Skeletal muscle cell (primary cell): ENCODE results near the gene CCDC33.

Source experiments
- DNase-seq: peaks from one replicate; pipeline ENCODE4 v3.0.0-alpha.2; 2010; ENCODE audit warnings: low read depth
- H3K4me3 ChIP-seq: 2 replicates; pipeline ENCODE4 v1.5.1; 2011; ENCODE audit warnings: low read depth, mild to moderate bottlenecking, control low read depth, low read length, moderate library complexity

Gene CCDC33

DNA sequence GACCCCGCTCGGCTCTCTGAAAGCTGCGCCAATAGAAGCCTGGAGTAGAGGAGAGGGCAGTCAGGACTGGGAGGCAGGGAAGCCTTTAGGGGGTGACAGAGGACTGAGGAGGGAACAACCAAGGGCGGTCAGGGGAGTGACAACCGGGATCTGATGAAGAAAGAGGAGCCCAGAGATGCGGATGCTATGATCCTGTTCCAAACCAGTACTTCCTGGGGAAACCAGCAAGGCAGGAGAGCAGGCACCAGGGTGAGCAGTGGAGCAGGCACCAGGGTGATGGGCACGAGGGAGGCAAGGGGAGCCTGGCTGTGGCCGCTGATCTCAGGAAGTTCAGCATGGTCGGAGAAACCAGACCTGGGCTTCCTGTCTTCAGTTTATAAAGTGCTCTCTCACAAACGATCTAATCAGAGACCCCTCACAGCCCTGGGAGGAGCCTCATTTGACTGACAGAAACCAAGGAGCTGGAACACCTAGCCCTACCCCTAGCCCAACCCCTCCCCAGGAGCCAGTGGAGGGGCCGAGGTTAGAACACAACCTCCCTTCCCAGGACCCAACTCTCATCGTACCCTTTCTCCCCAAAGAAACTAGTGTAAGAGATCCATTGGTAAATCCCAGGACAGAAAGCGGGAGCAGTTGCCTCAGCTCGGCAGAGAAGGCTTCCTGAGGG lies 34.9 kb downstream of the CCDC33 start:
- H3K4me3 ChIP-seq = no peak overlapping the region
- DNase-seq = no peak

DNA sequence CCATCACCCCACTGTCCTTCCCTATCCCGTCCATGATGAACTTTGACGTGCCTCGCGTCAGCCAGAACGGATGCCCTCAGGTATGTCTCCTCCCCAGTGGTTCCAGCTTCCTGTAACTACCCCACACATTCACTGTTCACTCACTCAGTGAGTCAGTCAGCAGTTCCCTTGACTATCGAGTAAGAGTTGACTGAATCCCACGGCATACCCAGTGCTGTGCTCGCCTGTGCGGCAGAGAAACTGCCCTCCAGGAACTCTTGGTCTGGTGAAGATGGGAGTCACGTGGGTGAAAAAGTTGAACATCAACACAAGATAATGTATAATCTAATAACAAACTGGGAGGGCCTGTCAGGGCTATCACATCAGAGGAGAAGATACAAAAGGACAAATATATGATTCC lies 36.7 kb downstream of the CCDC33 start:
- no peak overlapping the region for H3K4me3 ChIP-seq
- DNase-seq = no peak

DNA sequence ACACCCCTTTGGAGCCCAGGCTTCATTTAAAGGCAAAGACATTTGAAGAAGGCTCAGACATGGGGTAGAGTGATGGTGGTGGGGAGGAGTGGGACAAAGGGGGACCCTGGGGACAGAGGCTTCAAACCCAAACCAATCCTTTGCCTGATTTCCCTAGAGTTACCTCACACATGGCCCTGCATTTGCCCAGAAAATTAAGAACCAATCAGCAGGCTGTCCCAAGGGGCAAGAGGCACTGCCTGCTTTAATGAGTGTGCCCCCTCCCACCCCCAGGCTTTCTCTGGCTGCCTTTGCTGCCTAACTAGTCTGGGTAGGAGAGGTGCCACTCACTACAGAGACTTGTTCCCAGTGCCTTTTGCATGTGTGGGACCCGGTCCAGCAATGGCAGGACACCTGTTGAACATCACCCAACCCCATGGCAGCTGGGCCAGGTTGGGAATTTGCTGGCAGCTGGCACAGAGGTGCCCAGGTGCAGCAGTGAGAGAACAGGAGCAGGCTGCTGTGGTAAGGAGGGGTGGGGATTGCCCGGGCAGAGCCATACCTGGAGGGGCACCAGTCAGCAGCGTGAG lies 38.4 kb downstream of the CCDC33 start:
- no peak for DNase-seq
- no peak overlapping the region for H3K4me3 ChIP-seq

DNA sequence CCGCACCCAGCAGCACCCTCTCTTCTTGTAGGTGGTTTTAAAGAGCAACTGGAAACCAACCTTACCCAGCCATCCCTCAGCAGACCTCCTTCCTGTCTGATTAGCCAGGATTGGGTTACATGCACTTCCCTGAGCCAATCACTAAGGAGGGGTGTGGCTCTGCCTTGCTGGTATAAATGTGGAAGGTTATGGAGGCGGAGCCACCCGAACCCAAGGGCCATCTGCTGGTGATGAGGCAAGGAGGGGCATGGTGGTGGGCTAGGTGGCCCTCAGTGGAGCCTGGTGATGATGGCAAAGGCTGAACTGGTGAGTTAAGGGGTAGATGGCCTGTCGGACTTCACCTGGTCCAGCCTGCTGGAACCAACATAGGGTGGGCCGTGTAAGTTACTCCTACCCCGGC lies 39.8 kb downstream of the CCDC33 start:
- H3K4me3 ChIP-seq = no peak overlapping the region
- no peak for DNase-seq

DNA sequence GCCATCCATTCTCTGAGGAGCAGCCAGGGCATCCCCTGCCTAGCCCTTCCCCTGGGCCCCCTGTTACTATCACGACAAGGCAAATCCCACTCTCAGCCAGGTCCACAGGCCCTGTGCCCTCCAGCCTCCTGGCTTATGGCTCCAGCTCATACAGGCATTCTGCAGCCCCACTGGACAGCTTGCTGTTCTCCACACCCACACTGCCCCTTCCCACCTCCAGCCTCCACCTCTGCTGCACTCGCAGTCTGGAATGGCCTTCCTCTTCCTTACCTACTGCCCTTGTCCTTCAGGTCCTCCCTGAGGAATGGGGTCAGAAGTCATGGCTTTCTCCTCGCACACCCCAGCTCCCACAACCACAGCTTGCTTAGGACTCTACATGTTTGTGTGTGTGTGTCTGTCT lies 40.4 kb downstream of the CCDC33 start:
- H3K4me3 ChIP-seq = no peak overlapping the region
- DNase-seq = no peak

DNA sequence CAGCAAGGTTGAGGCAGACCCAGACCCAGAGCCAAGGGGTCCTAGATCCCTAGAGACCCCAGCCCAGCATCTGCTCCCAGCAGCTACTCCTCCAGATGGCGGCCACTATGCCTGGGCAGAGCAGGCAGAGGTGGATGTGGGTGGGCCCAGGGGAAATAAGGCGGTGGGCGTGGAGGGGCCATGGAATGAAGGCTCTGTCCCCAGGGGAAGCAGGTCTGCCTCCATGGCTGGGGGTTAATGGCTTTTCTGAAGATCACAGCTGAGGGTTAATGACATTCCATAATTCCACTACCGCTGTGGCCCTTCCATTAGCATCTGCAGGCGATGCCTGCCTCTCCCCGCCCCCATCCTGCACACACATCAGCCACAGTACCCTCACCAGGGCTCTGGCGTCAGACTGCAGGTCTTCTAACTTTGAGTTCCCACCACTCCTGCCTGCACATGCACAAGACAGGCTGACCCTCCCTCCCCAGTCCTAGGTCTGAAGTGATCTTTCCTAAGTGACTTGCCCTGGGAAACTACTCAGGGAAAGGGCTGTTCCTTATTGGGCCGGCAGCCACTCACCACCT lies 41.2 kb downstream of the CCDC33 start:
- no peak for DNase-seq
- H3K4me3 ChIP-seq = no peak overlapping the region

DNA sequence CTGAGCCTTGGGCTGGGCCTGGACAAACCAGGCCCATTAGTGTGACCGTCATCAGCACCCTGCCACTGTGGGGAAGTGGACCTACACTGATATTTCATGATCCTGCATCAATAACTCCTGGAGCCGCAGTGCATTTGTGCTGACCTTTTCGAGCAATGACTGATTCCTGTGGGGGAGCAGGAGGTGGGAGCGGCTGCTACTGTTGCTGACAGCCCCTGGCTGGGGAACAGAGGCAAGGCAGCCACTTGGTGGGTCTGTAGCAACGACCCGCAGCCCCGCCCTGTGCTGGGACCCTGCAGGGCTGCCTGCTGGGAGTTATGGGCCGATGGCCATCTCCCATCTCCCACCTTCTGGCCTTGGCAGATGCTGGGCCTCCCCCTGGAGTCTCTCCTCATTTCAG lies 42.1 kb downstream of the CCDC33 start:
- no peak for DNase-seq
- no peak overlapping the region for H3K4me3 ChIP-seq

DNA sequence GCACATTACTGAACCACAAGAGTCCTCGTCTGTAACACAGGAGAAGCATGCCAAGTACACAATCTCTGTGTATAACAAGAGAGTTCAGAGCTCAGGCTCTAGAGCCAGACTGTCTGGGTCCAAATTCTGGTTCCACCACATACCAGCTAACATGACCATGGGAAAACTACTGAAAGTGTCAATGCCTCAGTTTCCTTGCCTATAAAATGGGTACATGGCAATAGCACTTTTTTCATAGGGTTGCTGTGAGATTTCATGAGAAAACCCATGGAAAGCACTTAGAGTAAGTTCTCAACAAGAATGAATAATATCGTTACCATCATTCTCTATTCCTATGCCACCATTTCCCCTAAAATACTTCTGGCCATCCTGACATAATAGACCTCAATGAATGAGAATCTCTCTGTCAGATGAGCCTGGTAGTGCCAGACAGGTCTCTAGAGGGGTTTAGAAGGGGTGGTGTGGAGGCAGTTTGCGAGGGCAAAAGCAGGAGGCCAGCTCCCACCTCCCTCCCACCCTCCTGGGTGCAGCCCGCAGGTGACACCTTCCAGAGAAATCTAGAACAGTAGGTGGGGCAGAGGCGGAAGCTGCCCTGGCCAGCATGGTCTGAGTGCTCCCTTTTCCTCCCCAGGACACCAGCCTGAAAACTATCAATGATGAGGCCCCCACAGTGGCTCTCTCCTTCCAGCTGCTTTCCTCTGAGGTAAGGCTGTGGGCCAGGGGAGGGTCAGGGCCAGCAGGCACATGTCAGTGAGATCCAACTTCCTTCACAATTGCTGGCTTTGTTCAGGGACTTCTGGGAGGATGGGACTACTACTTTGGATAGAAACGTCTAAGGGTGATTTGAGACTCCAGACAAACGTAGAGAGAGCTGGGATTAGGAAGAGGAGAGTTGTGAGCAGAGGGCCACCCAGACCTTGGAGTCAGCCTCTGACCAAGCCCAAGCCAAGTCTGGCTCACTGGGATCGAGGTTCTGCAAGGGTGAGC lies 45.3 kb downstream of the CCDC33 start:
- no peak for DNase-seq
- H3K4me3 ChIP-seq = no peak overlapping the region

DNA sequence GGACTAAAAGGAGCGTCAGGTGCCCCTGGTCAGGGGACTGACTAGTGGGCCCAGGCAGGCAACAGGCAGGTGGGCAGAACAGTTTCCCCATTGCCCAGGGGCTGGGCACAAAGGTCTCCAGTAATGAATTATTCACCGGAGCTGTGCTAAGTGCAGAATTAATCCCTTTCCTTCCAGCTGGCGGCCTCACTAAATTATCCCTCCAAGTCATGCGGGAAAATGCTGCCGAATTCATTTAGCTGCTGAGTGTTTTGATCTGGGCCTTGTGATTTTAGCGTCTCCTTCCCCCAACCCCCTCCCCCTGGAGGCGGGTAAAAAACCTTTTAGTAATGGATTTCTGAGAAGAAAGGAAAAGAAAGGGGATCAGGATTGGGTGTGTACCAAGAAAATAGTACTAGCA lies 47.2 kb downstream of the CCDC33 start:
- no peak for DNase-seq
- no peak overlapping the region for H3K4me3 ChIP-seq

DNA sequence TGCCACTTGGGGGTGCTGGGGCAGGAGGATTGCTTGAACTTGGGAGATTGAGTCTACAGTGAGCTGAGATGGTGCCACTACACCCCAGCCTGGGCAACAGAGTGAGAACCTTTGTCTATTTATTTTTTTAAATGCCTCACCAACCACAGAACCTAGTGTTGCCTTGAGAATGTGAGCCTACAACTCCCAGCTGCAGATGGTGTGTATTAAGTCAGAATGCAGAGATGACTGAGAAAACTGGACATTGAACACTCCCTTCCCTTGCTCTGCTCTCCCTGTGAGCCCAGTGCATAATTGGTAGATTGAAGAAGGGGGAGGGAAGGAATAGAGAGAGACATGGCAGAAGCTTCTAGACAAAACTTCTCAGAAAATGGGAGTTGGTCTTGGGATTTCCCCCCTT lies 53.5 kb downstream of the CCDC33 start:
- DNase-seq = no peak
- no peak overlapping the region for H3K4me3 ChIP-seq

DNA sequence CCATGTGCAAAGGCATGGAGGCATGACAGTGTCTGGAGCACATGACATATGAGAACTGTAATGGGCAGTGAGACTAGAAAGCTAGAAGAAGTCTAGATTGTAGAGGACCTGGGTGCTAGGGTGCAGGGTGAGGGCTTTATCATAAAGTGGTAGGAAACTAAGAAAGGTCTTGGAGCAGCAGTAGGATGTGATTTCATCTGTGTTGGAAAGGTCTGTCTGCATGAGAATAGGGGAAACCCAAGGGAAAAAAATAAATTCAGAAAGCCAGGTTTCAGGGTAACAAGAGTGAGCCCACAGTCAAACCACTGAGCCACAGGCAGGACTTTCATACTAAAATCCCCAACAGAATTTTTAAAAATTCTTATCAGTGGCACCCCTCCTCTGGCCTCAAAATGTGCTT lies 54.5 kb downstream of the CCDC33 start:
- no peak overlapping the region for H3K4me3 ChIP-seq
- DNase-seq = no peak

DNA sequence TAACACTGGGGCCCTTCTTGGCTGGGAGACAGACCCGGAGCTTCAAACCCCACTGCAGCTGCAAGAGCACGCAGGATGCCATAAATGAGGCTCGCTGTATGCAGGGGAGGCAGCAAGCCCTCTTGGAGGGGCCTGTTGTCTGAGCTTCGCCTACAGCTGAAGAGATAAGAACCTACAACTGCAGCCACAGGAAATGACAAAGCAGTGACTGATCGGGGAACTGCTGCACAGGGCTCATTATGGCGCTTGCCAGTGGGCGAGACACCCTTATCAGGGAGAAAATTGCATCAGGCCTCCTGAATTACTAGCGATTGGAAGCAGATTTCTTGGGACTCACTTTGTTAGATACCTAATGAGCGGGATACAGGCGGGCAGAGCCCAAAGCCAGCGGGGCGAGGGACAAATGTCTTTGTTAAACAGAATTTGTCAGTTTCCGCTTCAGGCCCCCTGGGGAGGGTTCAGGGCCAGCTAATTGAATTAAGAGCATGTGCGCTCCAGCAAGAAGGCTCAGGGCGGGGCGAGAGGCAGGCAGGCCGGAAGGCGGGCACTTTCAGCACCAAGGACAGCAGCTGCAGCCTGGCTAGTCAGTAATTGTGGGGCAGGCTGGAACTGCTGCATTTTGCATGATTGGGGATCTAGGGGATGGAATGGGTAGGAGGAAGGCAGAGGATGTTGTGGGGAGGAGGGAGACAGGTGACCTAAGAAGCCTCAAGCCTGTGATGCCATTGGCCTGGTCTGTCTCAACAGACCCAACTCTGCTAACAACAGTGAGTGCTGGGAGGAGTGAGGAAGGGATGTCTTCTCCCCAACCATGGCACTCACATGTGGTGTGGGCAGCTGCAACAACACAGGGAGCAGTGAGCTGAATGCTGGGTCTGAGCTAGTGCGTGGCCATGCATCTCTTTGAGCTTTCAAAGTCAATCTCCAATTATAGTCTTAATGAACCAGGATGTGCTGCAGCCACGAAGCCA lies 55.3 kb downstream of the CCDC33 start:
- no peak overlapping the region for H3K4me3 ChIP-seq
- DNase-seq = peak; percentile 27

DNA sequence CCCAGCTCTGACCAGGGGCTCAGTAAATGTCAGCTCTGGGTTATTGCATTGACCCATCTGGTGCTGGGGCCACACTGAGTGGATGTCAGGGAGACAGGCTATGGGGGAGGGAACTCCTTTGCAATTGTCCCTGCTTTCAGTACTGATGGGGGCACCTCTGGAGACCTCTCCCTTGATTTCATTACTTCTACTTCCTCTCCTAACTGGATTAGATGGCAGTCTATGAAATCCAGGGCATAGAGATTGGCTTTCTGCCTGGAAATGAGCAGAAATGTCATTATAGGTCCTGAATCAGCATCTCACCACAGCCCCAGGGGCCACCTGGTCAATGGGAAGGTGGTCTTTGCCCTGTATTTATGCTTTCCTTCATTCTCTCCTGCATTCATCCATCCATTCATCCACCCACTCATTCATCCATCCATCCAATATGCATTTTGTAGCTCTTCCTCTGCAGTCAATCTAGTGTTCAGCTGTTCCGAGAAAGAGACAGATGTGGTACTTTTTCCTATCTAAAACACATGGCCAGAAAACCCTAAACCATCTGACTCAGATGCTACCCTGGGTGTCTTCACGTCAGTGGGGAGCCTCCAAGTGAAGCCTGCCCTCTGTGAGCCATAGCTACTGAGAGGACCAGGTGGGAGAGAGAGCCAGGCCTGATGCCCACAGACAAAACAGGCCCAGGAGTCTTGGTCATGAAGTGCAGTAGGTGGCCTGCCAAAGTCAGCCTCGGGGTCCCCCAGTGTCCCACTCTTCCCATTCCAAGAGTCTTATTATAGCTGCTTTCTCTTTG lies 57.1 kb downstream of the CCDC33 start:
- no peak for DNase-seq
- no peak overlapping the region for H3K4me3 ChIP-seq

DNA sequence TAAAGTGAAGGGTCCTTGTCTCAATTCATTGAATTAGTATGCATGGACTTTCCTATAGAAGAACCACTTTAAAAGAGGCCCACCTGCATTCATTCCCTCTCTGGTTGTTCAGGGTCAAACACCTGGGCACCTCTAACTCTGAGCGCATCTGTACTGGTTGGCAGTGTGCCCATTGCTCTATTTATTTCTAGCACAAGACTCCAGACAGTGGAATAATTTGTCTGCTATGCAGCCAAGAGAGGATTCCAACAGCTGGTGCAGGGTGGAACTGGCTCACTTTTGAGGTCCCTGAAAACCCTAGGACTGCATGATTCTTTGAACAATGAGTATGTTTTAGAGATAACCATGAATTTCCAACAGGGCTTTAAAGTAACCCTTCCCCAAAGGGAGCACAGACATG lies 57.9 kb downstream of the CCDC33 start:
- H3K4me3 ChIP-seq = no peak overlapping the region
- no peak for DNase-seq

DNA sequence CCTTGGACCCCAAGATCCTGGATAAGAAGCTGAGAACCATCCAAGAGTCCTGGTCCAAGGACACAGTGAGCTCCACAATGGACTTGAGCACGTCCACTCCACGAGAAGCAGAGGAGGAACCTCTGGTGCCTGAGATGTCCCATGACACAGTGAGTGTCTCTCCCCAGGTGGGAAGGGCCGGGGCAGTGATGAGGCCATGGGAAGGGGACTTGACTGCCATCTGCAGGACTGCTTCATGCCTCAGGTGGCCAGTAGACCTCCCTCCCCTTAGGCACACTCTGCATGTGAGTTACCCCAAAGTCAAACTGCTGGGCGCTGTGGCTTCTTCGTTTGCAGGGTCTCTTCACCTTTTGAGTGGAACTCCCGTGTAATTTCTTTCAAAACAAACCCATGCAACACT lies 59.7 kb downstream of the CCDC33 start:
- no peak for DNase-seq
- no peak overlapping the region for H3K4me3 ChIP-seq

DNA sequence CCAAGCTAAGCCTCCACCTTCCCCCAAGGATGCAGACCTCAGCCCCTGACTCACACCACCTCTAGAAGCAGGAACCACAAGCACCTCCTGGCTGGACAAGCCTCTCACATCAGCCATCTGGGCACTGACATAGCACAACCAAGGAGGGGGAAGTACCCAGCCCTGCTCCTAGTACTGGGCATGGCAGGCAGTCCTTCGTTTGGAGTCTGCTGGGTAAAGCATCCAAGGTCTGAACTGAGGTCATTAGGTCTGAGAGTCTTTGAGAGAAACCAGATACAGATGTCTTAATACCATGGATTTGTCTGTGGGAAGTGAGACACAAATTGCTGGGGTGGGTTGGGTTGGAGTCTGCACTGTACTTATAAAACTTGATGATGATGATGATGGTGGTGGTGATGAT lies 61.8 kb downstream of the CCDC33 start:
- no peak for DNase-seq
- H3K4me3 ChIP-seq = no peak overlapping the region

DNA sequence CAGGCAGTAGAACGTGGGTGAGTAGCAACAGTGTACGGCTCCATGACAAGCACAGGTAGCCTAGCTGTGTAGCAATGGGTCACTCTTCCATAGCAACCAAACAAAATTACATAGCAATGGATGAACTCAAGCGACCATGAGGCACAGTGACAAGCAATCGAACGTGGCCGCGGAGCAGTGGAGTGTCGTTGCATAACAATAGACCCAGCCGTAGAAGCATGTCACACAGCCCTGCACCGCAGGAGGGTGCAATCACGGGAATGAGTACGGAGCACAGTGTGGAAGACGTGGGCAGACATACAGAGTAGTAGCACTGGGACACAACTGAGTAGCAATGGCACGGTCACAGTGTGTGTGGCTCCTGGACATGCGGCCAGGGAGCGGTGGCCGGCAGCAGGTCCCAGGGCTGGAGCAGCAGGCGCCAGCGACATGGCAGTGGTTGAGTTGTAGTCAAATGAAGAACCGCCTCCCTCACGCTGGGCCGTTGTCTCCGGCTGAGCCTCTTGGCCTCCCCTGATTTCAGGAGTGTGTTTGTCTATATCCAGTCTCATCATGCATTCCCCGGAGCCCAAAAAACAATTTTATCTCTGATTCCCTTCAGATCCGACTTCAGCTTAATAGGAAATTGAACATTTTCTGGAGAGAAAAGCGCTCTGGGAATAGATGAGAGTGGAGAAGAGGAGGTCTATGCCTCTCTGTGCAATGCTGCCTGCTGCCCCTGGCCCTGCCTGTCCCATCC lies 64.1 kb downstream of the CCDC33 start:
- no peak for DNase-seq
- no peak overlapping the region for H3K4me3 ChIP-seq
